ENCODE data around the gene RCBTB1.
A peak's percentile ranks its signal among the peaks of the same experiment; 100 is the strongest.

The RCBTB1 gene

GRCh38 chr13:49528161-49528560 is 57.2 kb downstream of the RCBTB1 start:
- TF ChIP-seq, protein P1, sequence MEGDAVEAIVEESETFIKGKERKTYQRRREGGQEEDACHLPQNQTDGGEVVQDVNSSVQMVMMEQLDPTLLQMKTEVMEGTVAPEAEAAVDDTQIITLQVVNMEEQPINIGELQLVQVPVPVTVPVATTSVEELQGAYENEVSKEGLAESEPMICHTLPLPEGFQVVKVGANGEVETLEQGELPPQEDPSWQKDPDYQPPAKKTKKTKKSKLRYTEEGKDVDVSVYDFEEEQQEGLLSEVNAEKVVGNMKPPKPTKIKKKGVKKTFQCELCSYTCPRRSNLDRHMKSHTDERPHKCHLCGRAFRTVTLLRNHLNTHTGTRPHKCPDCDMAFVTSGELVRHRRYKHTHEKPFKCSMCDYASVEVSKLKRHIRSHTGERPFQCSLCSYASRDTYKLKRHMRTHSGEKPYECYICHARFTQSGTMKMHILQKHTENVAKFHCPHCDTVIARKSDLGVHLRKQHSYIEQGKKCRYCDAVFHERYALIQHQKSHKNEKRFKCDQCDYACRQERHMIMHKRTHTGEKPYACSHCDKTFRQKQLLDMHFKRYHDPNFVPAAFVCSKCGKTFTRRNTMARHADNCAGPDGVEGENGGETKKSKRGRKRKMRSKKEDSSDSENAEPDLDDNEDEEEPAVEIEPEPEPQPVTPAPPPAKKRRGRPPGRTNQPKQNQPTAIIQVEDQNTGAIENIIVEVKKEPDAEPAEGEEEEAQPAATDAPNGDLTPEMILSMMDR (IDR thresholded peaks at IDR 0.05; ENCODE audit: low read depth, low read length) = no peak
- no peak for DNase-seq (ENCODE audit: extremely low read depth, low read depth)

- DNase-seq (ENCODE audit: extremely low read depth, low read depth) = no peak
- TF ChIP-seq, protein P1 (IDR thresholded peaks at IDR 0.05; ENCODE audit: low read depth, low read length) = no peak
Measured at GRCh38 chr13:49527123-49527522, 58.2 kb downstream of the RCBTB1 start.

DNA sequence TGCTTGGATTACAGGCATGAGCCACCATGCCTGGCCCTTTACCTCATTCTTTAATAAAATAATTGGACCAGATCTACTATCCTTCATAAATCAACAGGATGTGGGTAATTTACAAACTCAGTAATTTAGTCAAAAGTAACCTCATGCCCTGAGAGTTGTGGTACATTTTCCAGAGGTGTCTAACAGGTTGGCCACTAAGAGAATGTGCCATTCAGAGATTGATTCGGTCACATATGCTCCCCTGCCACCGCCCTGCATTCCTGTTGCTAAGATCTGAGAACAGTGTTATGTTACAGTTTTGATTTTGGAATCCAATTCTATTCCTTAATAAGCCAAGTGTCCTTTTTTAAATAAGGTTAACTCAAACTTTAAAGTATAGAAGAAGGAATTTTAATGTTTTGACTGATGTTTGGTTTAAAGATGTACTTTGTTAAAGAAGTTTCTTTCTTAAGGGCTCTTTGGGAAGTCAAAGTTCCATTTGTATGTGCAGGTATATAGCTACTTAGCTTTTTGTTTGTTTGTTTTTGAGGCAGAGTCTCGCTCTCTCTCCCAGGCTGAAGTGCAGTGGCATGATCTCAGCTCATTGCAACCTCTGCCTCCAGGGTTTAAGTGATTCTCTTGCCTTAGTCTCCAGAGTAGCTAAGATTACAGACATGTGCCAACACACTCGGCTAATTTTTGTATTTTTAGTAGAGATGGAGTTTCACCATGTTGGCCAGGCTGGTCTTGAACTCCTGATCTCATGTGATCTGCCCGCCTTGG is 60.4 kb downstream of the RCBTB1 start:
- no peak for DNase-seq (ENCODE audit: extremely low read depth, low read depth)
- TF ChIP-seq, protein P1 (IDR thresholded peaks at IDR 0.05; ENCODE audit: low read depth, low read length) = no peak

DNA sequence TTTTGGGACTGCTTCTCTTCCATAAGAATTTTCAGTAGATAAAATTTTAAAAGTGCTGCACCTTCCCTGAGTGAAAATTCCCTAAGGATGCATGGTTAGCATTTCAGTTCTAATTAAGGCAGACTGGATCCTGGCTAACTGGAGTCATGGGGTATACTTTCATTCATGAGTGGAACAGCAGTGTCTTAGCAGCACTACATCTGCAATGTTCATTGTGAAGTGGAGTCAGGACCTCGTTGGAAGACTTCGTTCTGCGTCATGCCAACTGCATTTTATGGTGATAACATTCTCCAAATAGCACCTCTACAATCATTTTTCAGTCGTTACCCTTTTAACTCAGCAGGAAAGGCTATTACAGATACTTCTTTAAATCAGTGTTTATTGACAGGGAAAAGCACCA is 64.1 kb downstream of the RCBTB1 start:
- no peak for DNase-seq (ENCODE audit: extremely low read depth, low read depth)
- TF ChIP-seq, protein P1 (IDR thresholded peaks at IDR 0.05; ENCODE audit: low read depth, low read length) = no peak

DNA sequence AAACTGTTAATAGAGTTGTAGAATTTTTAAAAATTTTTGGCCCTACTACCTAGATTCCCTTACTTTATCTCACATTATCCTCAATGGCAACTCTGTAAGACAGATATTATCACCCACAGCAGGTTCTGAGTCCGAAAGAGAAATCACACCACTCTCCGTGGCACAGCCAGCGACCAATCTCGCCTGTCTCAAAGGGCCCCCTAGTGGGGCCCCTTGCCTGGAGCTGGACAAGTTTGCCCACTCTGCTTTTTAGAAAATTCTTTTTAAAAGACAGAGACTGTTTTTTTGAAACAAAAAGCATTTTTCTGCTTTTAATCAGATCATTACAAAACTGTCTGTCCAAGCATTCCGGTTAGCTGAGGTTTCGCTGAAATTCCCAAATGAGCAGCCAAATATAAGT is 67.9 kb downstream of the RCBTB1 start:
- no peak for DNase-seq (ENCODE audit: extremely low read depth, low read depth)
- TF ChIP-seq, protein P1 (IDR thresholded peaks at IDR 0.05; ENCODE audit: low read depth, low read length) = peak; percentile 61

DNA sequence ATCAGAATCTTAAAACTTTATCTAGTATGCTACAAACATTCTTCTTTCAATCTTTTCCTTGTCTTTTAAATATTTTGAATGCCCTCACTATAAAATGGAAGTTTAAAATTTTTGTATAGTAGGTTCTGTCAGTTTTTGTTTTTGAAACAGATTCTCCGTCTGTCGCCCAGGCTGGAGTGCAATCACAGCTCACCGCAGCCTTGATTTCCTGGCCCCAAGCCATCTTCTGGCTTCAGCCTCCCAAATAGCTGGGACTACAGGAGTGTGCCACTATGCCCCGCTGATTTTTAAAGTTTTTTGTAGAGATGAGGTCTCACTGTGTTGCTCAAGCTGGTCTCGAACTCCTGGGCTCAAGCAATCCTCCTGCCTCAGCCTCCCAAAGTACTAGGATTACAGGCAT is 68.9 kb downstream of the RCBTB1 start:
- DNase-seq (ENCODE audit: extremely low read depth, low read depth) = no peak
- TF ChIP-seq, protein P1 (IDR thresholded peaks at IDR 0.05; ENCODE audit: low read depth, low read length) = no peak

GRCh38 chr13:49512578-49512977 is 72.8 kb downstream of the RCBTB1 start:
- TF ChIP-seq, protein P1 (IDR thresholded peaks at IDR 0.05; ENCODE audit: low read depth, low read length) = no peak
- no peak for DNase-seq (ENCODE audit: extremely low read depth, low read depth)
